Thyroid gland (tissue), 4 donors: ENCODE data around the gene PBX3. TPM values are rescaled to one million over a fixed set of nuclear protein-coding genes. Genes with fewer than 3 reads are reported as not detected.

Source experiments
- DNase-seq, 2 donors: peaks; one replicate each; pipeline ENCODE4 v3.0.0-alpha.2; 2019
- H3K27ac ChIP-seq, 3 donors: fragments of 200-600 bp; sonication (generic); 1 replicate in 2 of 3; 2 replicates in 1 of 3; pipeline ENCODE4 v1.5.1; 2016 to 2019; ENCODE audit warnings: mild to moderate bottlenecking in 1 of 3, moderate library complexity in 1 of 3
- H3K27me3 ChIP-seq: fragments of 200-600 bp; sonication (generic); one replicate; pipeline ENCODE4 v1.5.1; 2019
- H3K36me3 ChIP-seq, 2 donors: fragments of 200-600 bp; sonication (generic); one replicate each; pipeline ENCODE4 v1.5.1; 2016 to 2019
- H3K4me1 ChIP-seq, 2 donors: fragments of 200-600 bp; sonication (generic); one replicate each; pipeline ENCODE4 v1.5.1; 2017 to 2019
- H3K4me3 ChIP-seq, 3 donors: fragments of 200-600 bp; sonication (generic); replicated peaks in 1 of 3; 1 replicate in 2 of 3; 2 replicates in 1 of 3; pipeline ENCODE4 v1.5.1; 2016; ENCODE audit warnings: mild to moderate bottlenecking in 1 of 3
- H3K9me3 ChIP-seq: fragments of 200-600 bp; sonication (generic); one replicate; pipeline ENCODE4 v1.5.1; 2017
- CTCF ChIP-seq, 6 experiments: fragments of 200-600 bp in 3 of 6; fragments of 450-650 bp in 3 of 6; sonication (generic) in 3 of 6; IDR thresholded peaks; one replicate each; pipeline ENCODE4 v1.5.1; 2016 to 2019; ENCODE audit warnings: antibody characterized with exemption in 6 of 6, mild to moderate bottlenecking in 2 of 6, inconsistent platforms in 1 of 6, moderate library complexity in 1 of 6
- POLR2A ChIP-seq, 2 donors: fragments of 450-650 bp; IDR thresholded peaks; one replicate each; pipeline ENCODE4 v1.6.1; 2017; ENCODE audit warnings: antibody characterized with exemption in 2 of 2, mild to moderate bottlenecking in 2 of 2, moderate library complexity in 1 of 2
- WGBS, 2 donors: methylation state at CpG; one replicate each; pipeline ENCODE4 v1.1.5; 2017; 5-methylcytosine and 5-hydroxymethylcytosine counted together
- intact Hi-C: fragments of 100-400 bp; cut with DNase I; formaldehyde crosslinking; loops from one replicate; pipeline ENCODE4 v1.15.1; 2023
- total RNA-seq, 4 donors: library from RNA; depleted of rRNA; stranded (reverse); fragments of >200 nt; gene quantifications; one replicate each; pipeline ENCODE4 v1.2.3, GENCODE V29; 2016

The PBX3 gene
- total RNA-seq, 4 donors from 2014 or later, result 68.5 to 108 (median 71.3) TPM

GRCh38 chr9:125913551-125913950, 166.4 kb downstream of the PBX3 start:
- Histone ChIP-seq H3K36me3 (peaks cover 0 to 3% of the 10 kb centered on the region in 2 donors), H3K27me3 (no peaks in the 10 kb centered on the region), H3K4me3 (no peak overlapping the region), H3K9me3 (no peaks in the 10 kb centered on the region), H3K4me1 (peaks cover 8 to 11% of the 10 kb centered on the region in 2 donors), H3K27ac (no peak overlapping the region)
- intact Hi-C loops, result no loop called here
- DNase-seq, result no peak
- 68 to 69% methylated on average over 2 of the region's 2 CpGs for WGBS, 2 donors
- TF ChIP-seq POLR2A (IDR thresholded peaks at IDR 0.05) (no peak), CTCF (IDR thresholded peaks at IDR 0.05) (no peak)

- Histone ChIP-seq H3K4me1 (peaks cover 8 to 11% of the 10 kb centered on the region in 2 donors), H3K4me3 (no peak overlapping the region), H3K36me3 (peaks cover 0 to 3% of the 10 kb centered on the region in 2 donors), H3K27ac (no peak overlapping the region), H3K9me3 (no peaks in the 10 kb centered on the region), H3K27me3 (no peaks in the 10 kb centered on the region)
- TF ChIP-seq CTCF (IDR thresholded peaks at IDR 0.05), result no peak
- DNase-seq, result no peak
- WGBS, 2 donors, result 100% methylated on average over 1 of the region's 1 CpG
- intact Hi-C loops, result no loop called here
Observed at GRCh38 chr9:125914411-125914810, 167.2 kb downstream of the PBX3 start.

GRCh38 chr9:125915606-125916005, 168.4 kb downstream of the PBX3 start:
- Histone ChIP-seq H3K4me1 (peaks cover 8 to 11% of the 10 kb centered on the region in 2 donors), H3K36me3 (peaks cover 0 to 3% of the 10 kb centered on the region in 2 donors), H3K27me3 (no peaks in the 10 kb centered on the region), H3K9me3 (no peaks in the 10 kb centered on the region), H3K27ac (no peak overlapping the region), H3K4me3 (no peak overlapping the region)
- WGBS, 2 donors, result 95% methylated on average over 8 of the region's 8 CpGs
- TF ChIP-seq POLR2A (IDR thresholded peaks at IDR 0.05), result no peak
- no peak for TF ChIP-seq CTCF (IDR thresholded peaks at IDR 0.05)
- no peak for DNase-seq
- intact Hi-C loops, result no loop called here

GRCh38 chr9:125919565-125919964, 172.4 kb downstream of the PBX3 start:
- H3K27me3 ChIP-seq, result no peaks in the 10 kb centered on the region
- no peak overlapping the region for H3K27ac ChIP-seq
- no peak overlapping the region for H3K4me3 ChIP-seq
- no peaks in the 10 kb centered on the region for H3K4me1 ChIP-seq
- no peak for TF ChIP-seq POLR2A (IDR thresholded peaks at IDR 0.05)
- H3K36me3 ChIP-seq, result peaks cover 0 to 3% of the 10 kb centered on the region in 2 donors
- intact Hi-C loops, result no loop called here
- no peak for DNase-seq
- H3K9me3 ChIP-seq, result no peaks in the 10 kb centered on the region

GRCh38 chr9:125920402-125920801, 173.2 kb downstream of the PBX3 start:
- WGBS, 2 donors, result 95 to 100% methylated on average over 2 of the region's 2 CpGs
- intact Hi-C loops, result no loop called here

More at GRCh38 chr9:125920402-125920801, 173.2 kb downstream of the PBX3 start:
- DNase-seq, result no peak
- Histone ChIP-seq H3K36me3 (peaks cover 0 to 3% of the 10 kb centered on the region in 2 donors), H3K4me3 (no peak overlapping the region), H3K27ac (no peak overlapping the region), H3K27me3 (no peaks in the 10 kb centered on the region), H3K4me1 (no peaks in the 10 kb centered on the region), H3K9me3 (no peaks in the 10 kb centered on the region)
- TF ChIP-seq CTCF (IDR thresholded peaks at IDR 0.05), result no peak
- TF ChIP-seq POLR2A (IDR thresholded peaks at IDR 0.05), result no peak
